GM12878 (cell line): Measurements from ENCODE around the gene RASIP1. TPM values are rescaled to one million over a fixed set of nuclear protein-coding genes. Genes with fewer than 3 reads are reported as not detected.

Experiments used
- ATAC-seq: fragments of 200-7000 bp; cut with Tn5 transposase; 3 replicates; pipeline ENCODE4 v1.9.1; 2020; ENCODE audit warnings: mild to moderate bottlenecking, moderate library complexity
- BruUV-seq: library from RNA; stranded (reverse); fragments of 400-500 nt; replicated peaks from 2 replicates; lab custom pipeline; 2021; lab: Mats Ljungman, UMichigan
- CTCF ChIA-PET: fragments of 300-600 bp; sonication (Branson Sonifier 250); formaldehyde crosslinking; extraction: SDS; loops from one replicate; lab custom pipeline; 2021; ENCODE audit warnings: inconsistent platforms; lab: Yijun Ruan, JAX
- POLR2A ChIA-PET: fragments of 350-600 bp; formaldehyde crosslinking; extraction: SDS; loops from one replicate; lab custom pipeline; 2021; ENCODE audit warnings: inconsistent platforms; lab: Charles Lee
- RAD21 ChIA-PET: fragments of 300-600 bp; sonication (Branson Sonifier 250); formaldehyde crosslinking; loops from one replicate; lab custom pipeline; 2023; ENCODE audit warnings: antibody characterized with exemption; ENCODE audit not compliant: unreplicated experiment; lab: Charles Lee
- SMC1A ChIA-PET: fragments of 300-600 bp; sonication (Branson Sonifier 250); formaldehyde crosslinking; loops from one replicate; lab custom pipeline; 2023; ENCODE audit not compliant: unreplicated experiment, uncharacterized antibody; lab: Charles Lee
- DNase-seq: peaks from one replicate; pipeline ENCODE4 v3.0.0-alpha.2; 2011; ENCODE audit warnings: low read depth, low spot score
- FAIRE-seq: peaks from 3 replicates; lab custom pipeline; 2011; peaks lifted over from hg19 to GRCh38; lab: Jason Lieb, UNC
- H2AFZ ChIP-seq: 2 replicates; pipeline ENCODE4 v1.6.0; 2011; ENCODE audit warnings: low read depth, low read length, control low read depth; ENCODE audit not compliant: control insufficient read depth
- H3K27ac ChIP-seq: 2 replicates; pipeline ENCODE4 v1.5.1; 2011; ENCODE audit warnings: control low read depth; ENCODE audit not compliant: control insufficient read depth, insufficient read depth
- H3K27me3 ChIP-seq, 2 experiments: replicated peaks in 1 of 2; 2 replicates each; pipeline versions ENCODE4 v1.6.0 to v1.6.1; 2011; ENCODE audit warnings: low read length in 1 of 2; ENCODE audit not compliant: control insufficient read depth in 2 of 2, insufficient read depth in 2 of 2
- H3K36me3 ChIP-seq, 2 experiments: 2 replicates each; pipeline ENCODE4 v1.5.1; 2011; ENCODE audit warnings: low read length in 1 of 2; ENCODE audit not compliant: control insufficient read depth in 2 of 2, insufficient read depth in 2 of 2
- H3K4me1 ChIP-seq: 2 replicates; pipeline ENCODE4 v1.6.1; 2011; ENCODE audit warnings: mild to moderate bottlenecking, low read length, moderate library complexity, mixed read lengths; ENCODE audit not compliant: control insufficient read depth, insufficient read depth
- H3K4me2 ChIP-seq: 2 replicates; pipeline ENCODE4 v1.6.0; 2011; ENCODE audit warnings: control low read depth; ENCODE audit not compliant: control insufficient read depth, insufficient read depth
- H3K4me3 ChIP-seq: fragments of 200-600 bp; sonication (generic); 2 replicates; pipeline ENCODE4 v1.5.1; 2016
- H3K79me2 ChIP-seq: 2 replicates; pipeline ENCODE4 v1.6.0; 2011; ENCODE audit warnings: low read length; ENCODE audit not compliant: control insufficient read depth, insufficient read depth
- H3K9ac ChIP-seq: 2 replicates; pipeline ENCODE4 v1.8.0; 2011; ENCODE audit warnings: low read length, control low read depth, mixed read lengths; ENCODE audit not compliant: control insufficient read depth, insufficient read depth
- H3K9me3 ChIP-seq: replicated peaks from 3 replicates; pipeline ENCODE4 v1.5.1; 2011; ENCODE audit warnings: mild to moderate bottlenecking, low read length; ENCODE audit not compliant: control insufficient read depth, insufficient read depth
- H4K20me1 ChIP-seq: 2 replicates; pipeline ENCODE4 v1.6.0; 2011; ENCODE audit not compliant: control insufficient read depth, insufficient read depth
- BACH1 ChIP-seq: fragments of 450-650 bp; IDR thresholded peaks from 2 replicates; pipeline ENCODE4 v1.6.1; 2017; ENCODE audit warnings: mild to moderate bottlenecking, borderline replicate concordance
- BHLHE40 ChIP-seq, 2 experiments: fragments of 450-650 bp in 1 of 2; IDR thresholded peaks; 2 replicates each; pipeline ENCODE4 v1.6.1; 2011 to 2017; ENCODE audit warnings: low read depth in 2 of 2, borderline replicate concordance in 1 of 2, improper control_type of control experiment in 1 of 2, low read length in 1 of 2, mild to moderate bottlenecking in 1 of 2
- BMI1 ChIP-seq: fragments of 450-650 bp; IDR thresholded peaks from 2 replicates; pipeline ENCODE4 v1.6.1; 2016; ENCODE audit warnings: mild to moderate bottlenecking, moderate library complexity, borderline replicate concordance
- CUX1 ChIP-seq: IDR thresholded peaks from 2 replicates; pipeline ENCODE4 v1.6.1; 2012; ENCODE audit warnings: improper control_type of control experiment, low read depth, low read length; ENCODE audit not compliant: insufficient replicate concordance
- EED ChIP-seq: sonication (generic); IDR thresholded peaks from 2 replicates; pipeline ENCODE4 v1.6.1; 2016; ENCODE audit warnings: antibody characterized with exemption, low read depth
- IRF4 ChIP-seq: IDR thresholded peaks from 2 replicates; pipeline ENCODE4 v1.6.1; 2011; ENCODE audit warnings: low read depth, low read length
- JUNB ChIP-seq: IDR thresholded peaks from 2 replicates; pipeline ENCODE4 v1.6.1; 2016; ENCODE audit warnings: antibody characterized with exemption, mild to moderate bottlenecking
- MYC ChIP-seq: IDR thresholded peaks from 2 replicates; pipeline ENCODE4 v1.6.1; 2011; ENCODE audit warnings: mild to moderate bottlenecking, low read length, moderate library complexity, inconsistent platforms; ENCODE audit not compliant: insufficient read depth, insufficient replicate concordance, insufficient read length, severe bottlenecking
- NBN ChIP-seq: fragments of 450-650 bp; IDR thresholded peaks from 2 replicates; pipeline ENCODE4 v1.6.1; 2016
- NFXL1 ChIP-seq: fragments of 450-650 bp; IDR thresholded peaks from 2 replicates; pipeline ENCODE4 v1.6.1; 2017; ENCODE audit warnings: antibody characterized with exemption, mild to moderate bottlenecking, borderline replicate concordance
- RB1 ChIP-seq: fragments of 450-650 bp; formaldehyde crosslinking; IDR thresholded peaks from 2 replicates; pipeline ENCODE4 v1.6.1; 2017; ENCODE audit warnings: mild to moderate bottlenecking, borderline replicate concordance
- RFX5 ChIP-seq: IDR thresholded peaks from 2 replicates; pipeline ENCODE4 v1.6.1; 2011; ENCODE audit warnings: low read depth, low read length, improper control_type of control experiment
- SIX5 ChIP-seq: IDR thresholded peaks from 2 replicates; pipeline ENCODE4 v1.6.1; 2011; ENCODE audit warnings: mild to moderate bottlenecking, low read depth, low read length, moderate library complexity; ENCODE audit not compliant: severe bottlenecking
- SMAD1 ChIP-seq: fragments of 450-650 bp; IDR thresholded peaks from 2 replicates; pipeline ENCODE4 v1.6.1; 2018; ENCODE audit warnings: mild to moderate bottlenecking, low read depth; ENCODE audit not compliant: partially characterized antibody
- TAF1 ChIP-seq: IDR thresholded peaks from 2 replicates; pipeline ENCODE4 v1.6.1; 2011; ENCODE audit warnings: mild to moderate bottlenecking, low read depth, low read length, borderline replicate concordance
- TBL1XR1 ChIP-seq: IDR thresholded peaks from 2 replicates; pipeline ENCODE4 v1.6.1; 2012; ENCODE audit warnings: low read depth, low read length, improper control_type of control experiment
- TCF12 ChIP-seq: IDR thresholded peaks from 2 replicates; pipeline ENCODE4 v1.6.1; 2011; ENCODE audit warnings: low read depth, mild to moderate bottlenecking, low read length
- ZSCAN29 ChIP-seq: fragments of 450-650 bp; IDR thresholded peaks from 2 replicates; pipeline ENCODE4 v1.6.1; 2017; ENCODE audit warnings: mild to moderate bottlenecking, moderate library complexity
- WGBS: methylation state at CpG from one replicate; pipeline ENCODE4 v1.1.6; 2016; ENCODE audit warnings: low lambda C conversion rate; ENCODE audit not compliant: insufficient replicate concordance, insufficient coverage; ENCODE audit errors: missing lambda C conversion rate; 5-methylcytosine and 5-hydroxymethylcytosine counted together
- in situ Hi-C: fragments of 300-500 bp; cut with MboI; formaldehyde crosslinking; loops from 9 replicates; pipeline ENCODE4 v1.14.3; 2018; ENCODE audit warnings: mixed read lengths
- intact Hi-C: fragments of 100-400 bp; cut with micrococcal nuclease; formaldehyde crosslinking; loops from one replicate; pipeline ENCODE4 v1.14.2; 2022; ENCODE audit not compliant: unreplicated experiment
- polyA plus RNA-seq, 11 experiments: library from polyadenylated mRNA; depleted of rRNA in 4 of 11; unstranded in 6 of 11; stranded (reverse) in 5 of 11; fragments of >200 nt; fragmentation: Nextera tagmentation in 4 of 11; fragmentation: Illumina TruSeq in 1 of 11; extraction: Ambion mirVana in 4 of 11; extraction: Trizol in 1 of 11; gene quantifications; 1 replicate in 1 of 11; 2 replicates in 10 of 11; pipeline versions ENCODE4 v1.2.1 to v1.2.3, GENCODE V29; 2011 to 2016; ENCODE audit warnings: inconsistent platforms in 2 of 11, missing spikeins in 2 of 11, low read depth in 1 of 11
- total RNA-seq, 4 experiments: library from RNA; depleted of rRNA in 3 of 4; stranded (reverse); fragments of >200 nt in 3 of 4; fragmentation: Illumina TruSeq in 1 of 4; extraction: Trizol in 1 of 4; gene quantifications; 2 replicates each; pipeline versions ENCODE4 v1.2.1 to v1.2.3, GENCODE V29; 2013 to 2021

RASIP1 gene
- total and polyA plus RNA-seq, 10 of the 15 experiments (the other 5 are each of a cell fraction or from before 2014, with no cell fraction given), result 0.08 TPM; not detected in 9

DNA sequence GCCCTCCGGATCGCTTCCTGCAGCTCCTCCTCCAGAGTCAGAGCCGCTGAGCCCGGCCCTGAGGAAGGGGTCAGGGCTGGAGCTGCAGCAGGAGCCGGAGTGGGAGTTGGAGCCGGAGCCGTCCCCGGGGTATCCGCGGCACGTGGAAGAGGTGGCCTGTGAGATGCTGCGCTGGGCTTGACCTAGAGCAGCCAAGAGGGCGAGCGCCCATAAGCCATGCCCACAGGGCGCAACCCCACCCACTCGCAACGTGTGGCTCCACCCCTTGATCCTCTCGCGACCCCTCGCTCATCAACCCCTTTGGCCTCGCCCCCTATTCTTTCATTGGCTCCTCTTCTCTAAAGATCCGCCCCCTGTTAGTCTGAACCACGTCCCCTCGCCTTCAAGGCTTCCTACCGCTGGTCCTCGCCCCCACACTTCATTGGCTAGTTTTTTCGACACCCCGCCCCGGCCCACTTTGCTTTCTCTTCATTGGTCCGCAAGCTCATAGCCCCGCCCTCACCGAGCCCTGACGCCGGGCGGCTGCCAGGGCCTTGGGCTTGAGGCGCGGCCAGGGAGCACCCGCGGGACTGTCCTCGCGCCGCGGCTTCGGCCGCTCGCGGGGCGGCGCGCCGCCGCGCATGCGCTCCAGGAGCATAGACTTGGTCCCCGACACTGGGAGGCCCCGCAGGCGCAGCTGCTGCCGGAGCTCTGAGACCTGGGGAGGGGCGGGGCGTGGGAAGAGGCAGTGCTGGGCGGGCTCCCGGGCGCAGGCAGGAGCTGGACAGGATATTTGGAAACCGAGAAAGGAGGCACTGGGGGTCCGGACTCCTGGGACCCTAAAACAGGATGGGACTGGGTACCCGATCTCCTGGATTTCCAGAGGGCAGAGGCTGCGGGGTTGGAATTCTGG lies 26.3 kb downstream of the RASIP1 start:
- Histone ChIP-seq H3K79me2 (no peaks in the 10 kb centered on the region), H3K27ac (peak overlapping the region; percentile 71; the same call in 1 of the 2 replicates), H3K9ac (peak overlapping the region; percentile 87), H3K27me3 (no peaks in the 10 kb centered on the region), H2AFZ (peak overlapping the region; percentile 94), H3K4me2 (peak overlapping the region; percentile 94), H3K9me3 (no peaks in the 10 kb centered on the region; the same call in 2 of the 3 replicates), H3K36me3 (no peaks in the 10 kb centered on the region), H3K4me1 (peaks cover 16% of the 10 kb centered on the region), H4K20me1 (no peaks in the 10 kb centered on the region), H3K4me3 (peak overlapping the region; percentile 95)
- in situ Hi-C loops (no loop called here), intact Hi-C loops (no loop called here)
- DNase-seq, result peak; percentile 97
- FAIRE-seq, result peak; percentile 99
- ChIA-PET RAD21 (interaction anchor here (0.6 to 1.4 kb wide), 4 partner anchors 10 to 403 kb away, joined by 3 to 4 read pairs (median 4); partner anchors contain the start of gene CA11), SMC1A (interaction anchor here (0.6 to 1.1 kb wide), 3 partner anchors 63 to 788 kb away, joined by 3 to 5 read pairs (median 3); partner anchors contain the start of gene CA11), CTCF (no interaction called here), POLR2A (interaction anchor here (0.5 to 3.0 kb wide), 5 partner anchors 11 to 739 kb away, joined by 3 to 7 read pairs (median 4); partner anchors contain the start of gene ALDH16A1)
- no TSS peak for BruUV-seq
- peak; percentile 98 for ATAC-seq
- WGBS, result under 1% methylated on average over 64 of the region's 67 CpGs
- no peak for TF ChIP-seq SMAD1
- TF ChIP-seq BACH1, result peak; percentile 39; the same call in 1 of the 2 replicates
- TF ChIP-seq ZSCAN29, result no peak
- TF ChIP-seq RB1, result 0 out of 2 replicates have a peak, but pooled peaks have one; percentile 34
- no peak for TF ChIP-seq CUX1
- TF ChIP-seq NBN, result peak; percentile 32; the same call in 1 of the 2 replicates
- peak; percentile 63; the same call in 1 of the 2 replicates for TF ChIP-seq RFX5
- no peak for TF ChIP-seq IRF4
- no peak for TF ChIP-seq MYC
- TF ChIP-seq TBL1XR1, result peak; percentile 3; the same call in 1 of the 2 replicates
- TF ChIP-seq BMI1, result no peak
- peak; percentile 70 for TF ChIP-seq TCF12
- TF ChIP-seq BHLHE40 (IDR thresholded peaks at IDR 0.05; ENCODE audit: borderline replicate concordance in 1 of 2, low read depth in 2 of 2, low read length in 1 of 2), result peak in 1 of 2 experiments; percentile 62; a peak in 2 of 4 replicates
- peak; percentile 89 for TF ChIP-seq NFXL1
- TF ChIP-seq JUNB, result no peak
- 0 out of 2 replicates have a peak, but pooled peaks have one; percentile 18 for TF ChIP-seq EED
- peak; percentile 35; the same call in 1 of the 2 replicates for TF ChIP-seq TAF1
- TF ChIP-seq SIX5, result no peak
